Measurements from ENCODE around the gene CD300LD. TPM values are rescaled to one million over a fixed set of nuclear protein-coding genes. Genes with fewer than 3 reads are reported as not detected.

Gene CD300LD
- total and polyA plus RNA-seq, 12 donors, result not detected

DNA sequence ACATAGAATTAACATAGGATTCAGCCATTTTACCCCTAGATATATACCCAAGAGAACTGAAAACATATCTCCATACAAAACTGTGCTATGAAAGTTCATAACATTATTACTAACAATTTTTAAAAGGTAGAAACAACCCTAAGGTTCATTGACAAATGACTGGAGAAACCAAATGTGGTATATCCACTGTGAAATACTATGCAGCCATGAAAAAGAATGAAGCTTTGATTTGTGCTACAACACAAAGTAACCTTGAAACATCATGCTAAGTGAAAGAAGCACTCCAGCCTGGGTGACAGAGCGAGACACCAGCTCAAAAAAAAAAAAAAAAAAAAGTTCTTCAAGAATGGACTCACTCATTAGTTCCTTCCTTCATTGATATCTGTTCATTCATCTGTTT lies 580 bp downstream of the CD300LD start:
- DNase-seq, result no peak
- no peak overlapping the region for H3K27ac ChIP-seq
- no peak for ATAC-seq
- TF ChIP-seq, protein P1, sequence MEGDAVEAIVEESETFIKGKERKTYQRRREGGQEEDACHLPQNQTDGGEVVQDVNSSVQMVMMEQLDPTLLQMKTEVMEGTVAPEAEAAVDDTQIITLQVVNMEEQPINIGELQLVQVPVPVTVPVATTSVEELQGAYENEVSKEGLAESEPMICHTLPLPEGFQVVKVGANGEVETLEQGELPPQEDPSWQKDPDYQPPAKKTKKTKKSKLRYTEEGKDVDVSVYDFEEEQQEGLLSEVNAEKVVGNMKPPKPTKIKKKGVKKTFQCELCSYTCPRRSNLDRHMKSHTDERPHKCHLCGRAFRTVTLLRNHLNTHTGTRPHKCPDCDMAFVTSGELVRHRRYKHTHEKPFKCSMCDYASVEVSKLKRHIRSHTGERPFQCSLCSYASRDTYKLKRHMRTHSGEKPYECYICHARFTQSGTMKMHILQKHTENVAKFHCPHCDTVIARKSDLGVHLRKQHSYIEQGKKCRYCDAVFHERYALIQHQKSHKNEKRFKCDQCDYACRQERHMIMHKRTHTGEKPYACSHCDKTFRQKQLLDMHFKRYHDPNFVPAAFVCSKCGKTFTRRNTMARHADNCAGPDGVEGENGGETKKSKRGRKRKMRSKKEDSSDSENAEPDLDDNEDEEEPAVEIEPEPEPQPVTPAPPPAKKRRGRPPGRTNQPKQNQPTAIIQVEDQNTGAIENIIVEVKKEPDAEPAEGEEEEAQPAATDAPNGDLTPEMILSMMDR (IDR thresholded peaks at IDR 0.05), result no peak
- H3K4me1 ChIP-seq, result peaks cover 0 to 10% (median 0%) of the 10 kb centered on the region in 9 donors
- peaks cover 0 to 36% (median 31%) of the 10 kb centered on the region in 7 donors for H3K27me3 ChIP-seq
- H3K36me3 ChIP-seq, result no peaks in the 10 kb centered on the region
- intact Hi-C loops (cut with DNase I), result no loop called here
- H3K9me3 ChIP-seq, result peaks cover 0 to 5% (median 0%) of the 10 kb centered on the region in 11 donors
- 68 to 70% methylated on average over 1 of the region's 1 CpG for WGBS, 2 donors
- H3K4me3 ChIP-seq, result no peak overlapping the region

DNA sequence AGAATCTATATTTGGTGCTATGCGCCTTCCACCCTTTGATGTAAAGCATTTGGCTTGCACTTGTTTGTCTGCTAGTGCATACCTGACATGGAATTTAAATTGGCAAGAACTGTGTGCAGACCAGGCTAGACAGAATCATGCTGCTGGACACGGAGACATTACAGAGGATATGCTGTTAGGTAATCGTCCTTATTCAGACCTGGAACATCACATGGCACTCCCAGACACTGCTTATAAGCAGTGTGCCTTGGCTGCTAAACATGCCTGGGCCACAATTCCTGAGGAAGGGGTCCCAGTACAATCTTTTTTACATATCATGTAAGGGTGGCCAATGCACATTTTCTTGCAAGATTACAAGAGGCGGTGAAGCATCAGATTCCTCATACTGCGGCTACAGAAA lies 6.4 kb downstream of the CD300LD start:
- TF ChIP-seq, protein P1 (IDR thresholded peaks at IDR 0.05), result no peak
- no peak overlapping the region for H3K27ac ChIP-seq
- no peak overlapping the region for H3K4me3 ChIP-seq
- H3K27me3 ChIP-seq, result peaks cover 0 to 26% (median 0%) of the 10 kb centered on the region in 7 donors
- H3K9me3 ChIP-seq, result peaks cover 0 to 16% (median 0%) of the 10 kb centered on the region in 11 donors
- intact Hi-C loops (cut with DNase I), result loop anchor here in 1 of 10 donors (5.0 kb wide), 1 partner anchor 808 kb away; no protein-coding TSS in a partner anchor
- H3K36me3 ChIP-seq, result no peaks in the 10 kb centered on the region
- H3K4me1 ChIP-seq, result no peaks in the 10 kb centered on the region
- no peak for DNase-seq
- 64 to 69% methylated on average over 5 of the region's 5 CpGs for WGBS, 2 donors
- no peak for ATAC-seq

DNA sequence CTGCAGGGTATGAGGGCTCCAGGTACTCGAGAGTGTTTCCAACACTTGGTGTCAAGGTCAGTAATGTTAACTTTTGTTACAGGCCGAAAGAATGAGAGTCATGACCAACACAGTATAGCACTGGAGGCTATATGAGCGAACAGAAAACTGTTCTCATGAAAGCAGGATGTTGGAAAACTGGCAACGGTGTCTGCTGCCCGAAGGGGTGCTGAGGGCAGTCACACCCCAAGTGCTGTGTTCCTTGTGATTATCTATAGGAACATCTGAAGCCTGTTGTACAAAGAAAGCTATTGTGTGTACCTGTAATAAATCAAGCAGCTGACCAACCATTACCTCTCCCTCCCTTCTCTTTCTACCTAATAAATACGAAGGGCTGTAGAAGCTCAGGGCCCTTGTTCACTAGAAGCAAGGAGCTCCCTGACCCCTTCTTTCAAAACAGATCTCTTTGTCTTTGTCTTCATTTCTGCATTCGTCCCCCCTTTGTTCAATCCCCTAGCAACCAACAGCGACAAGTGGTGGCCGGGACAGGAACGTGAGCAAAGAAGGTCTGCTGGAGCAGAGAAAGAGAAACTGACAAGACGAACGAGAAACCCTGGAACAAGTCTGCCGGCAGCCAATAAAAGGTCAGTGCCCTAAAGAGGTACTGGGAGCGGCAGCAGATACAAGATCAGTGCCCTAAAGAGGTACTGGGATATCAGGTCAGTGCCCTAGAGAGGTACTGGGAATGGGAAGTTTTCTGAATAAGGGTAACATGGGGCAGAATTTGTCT lies 7.6 kb downstream of the CD300LD start:
- H3K4me1 ChIP-seq, result no peaks in the 10 kb centered on the region
- H3K27me3 ChIP-seq, result peaks cover 0 to 13% (median 0%) of the 10 kb centered on the region in 7 donors
- no peaks in the 10 kb centered on the region for H3K36me3 ChIP-seq
- WGBS, 2 donors, result 68 to 80% methylated on average over 14 of the region's 14 CpGs
- intact Hi-C loops (cut with DNase I), result loop anchor here in 1 of 10 donors (5.0 kb wide), 1 partner anchor 807 kb away; no protein-coding TSS in a partner anchor
- ATAC-seq (no peak), DNase-seq (no peak)
- TF ChIP-seq, protein P1 (IDR thresholded peaks at IDR 0.05), result no peak
- H3K4me3 ChIP-seq, result no peak overlapping the region
- H3K27ac ChIP-seq, result no peak overlapping the region
- peaks cover 0 to 16% (median 0%) of the 10 kb centered on the region in 11 donors for H3K9me3 ChIP-seq

DNA sequence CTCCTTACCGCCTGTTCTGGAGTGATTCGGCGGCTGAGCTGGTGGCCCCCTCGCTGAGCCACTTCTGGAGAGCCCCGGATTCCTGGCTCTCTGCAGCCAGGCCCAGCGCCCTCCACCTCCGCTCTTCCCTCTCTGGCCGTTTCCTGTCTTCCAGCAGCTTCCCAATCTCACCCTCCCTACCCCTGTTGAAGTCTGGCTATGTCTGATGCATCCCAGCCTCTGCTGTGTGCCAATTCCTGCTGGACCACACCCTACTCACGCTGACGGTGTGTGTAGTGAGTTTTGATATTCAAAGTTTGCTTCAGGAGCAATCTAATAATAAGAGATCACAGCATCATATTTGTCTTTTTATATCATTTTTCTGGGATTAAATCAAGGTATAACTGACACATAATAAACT lies 9.4 kb downstream of the CD300LD start:
- DNase-seq, result no peak
- Histone ChIP-seq H3K27ac (no peak overlapping the region), H3K27me3 (peaks cover 0 to 12% (median 4%) of the 10 kb centered on the region in 7 donors), H3K4me3 (no peak overlapping the region), H3K36me3 (no peaks in the 10 kb centered on the region), H3K9me3 (peaks cover 0 to 11% (median 0%) of the 10 kb centered on the region in 11 donors), H3K4me1 (no peaks in the 10 kb centered on the region)
- 61 to 63% methylated on average over 10 of the region's 10 CpGs for WGBS, 2 donors
- TF ChIP-seq, protein P1 (IDR thresholded peaks at IDR 0.05), result no peak
- ATAC-seq, result no peak
- intact Hi-C loops (cut with DNase I), result no loop called here
